ENCODE data around the gene KRTAP4-8. TPM values are rescaled to one million over a fixed set of nuclear protein-coding genes. Genes with fewer than 3 reads are reported as not detected.
"Not testable (repeated sequence)": the region's sequence is repeated elsewhere in the genome, so short reads cannot be mapped to it uniquely, and the experiment has no call there.

Gene KRTAP4-8
- total and polyA plus RNA-seq, 2 experiments from 2014 or later, result not detected

- no peaks in the 10 kb centered on the region for H3K36me3 ChIP-seq
- H3K27me3 ChIP-seq, result no peaks in the 10 kb centered on the region
- H3K27ac ChIP-seq, result no peak overlapping the region
- H3K4me1 ChIP-seq (ENCODE audit: low read depth), result no peaks in the 10 kb centered on the region
- no peak overlapping the region for H3K4me3 ChIP-seq
- TF ChIP-seq, protein P1, sequence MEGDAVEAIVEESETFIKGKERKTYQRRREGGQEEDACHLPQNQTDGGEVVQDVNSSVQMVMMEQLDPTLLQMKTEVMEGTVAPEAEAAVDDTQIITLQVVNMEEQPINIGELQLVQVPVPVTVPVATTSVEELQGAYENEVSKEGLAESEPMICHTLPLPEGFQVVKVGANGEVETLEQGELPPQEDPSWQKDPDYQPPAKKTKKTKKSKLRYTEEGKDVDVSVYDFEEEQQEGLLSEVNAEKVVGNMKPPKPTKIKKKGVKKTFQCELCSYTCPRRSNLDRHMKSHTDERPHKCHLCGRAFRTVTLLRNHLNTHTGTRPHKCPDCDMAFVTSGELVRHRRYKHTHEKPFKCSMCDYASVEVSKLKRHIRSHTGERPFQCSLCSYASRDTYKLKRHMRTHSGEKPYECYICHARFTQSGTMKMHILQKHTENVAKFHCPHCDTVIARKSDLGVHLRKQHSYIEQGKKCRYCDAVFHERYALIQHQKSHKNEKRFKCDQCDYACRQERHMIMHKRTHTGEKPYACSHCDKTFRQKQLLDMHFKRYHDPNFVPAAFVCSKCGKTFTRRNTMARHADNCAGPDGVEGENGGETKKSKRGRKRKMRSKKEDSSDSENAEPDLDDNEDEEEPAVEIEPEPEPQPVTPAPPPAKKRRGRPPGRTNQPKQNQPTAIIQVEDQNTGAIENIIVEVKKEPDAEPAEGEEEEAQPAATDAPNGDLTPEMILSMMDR (IDR thresholded peaks at IDR 0.05; ENCODE audit: low read depth, low read length), result no peak
- no peak for DNase-seq (ENCODE audit: low read depth in 1 of 2, low spot score in 1 of 2)
- no peaks in the 10 kb centered on the region for H3K9me3 ChIP-seq (ENCODE audit: low read depth)
These were observed 539 bp upstream of the KRTAP4-8 start for GRCh38 chr17:41098481-41098880.

DNA sequence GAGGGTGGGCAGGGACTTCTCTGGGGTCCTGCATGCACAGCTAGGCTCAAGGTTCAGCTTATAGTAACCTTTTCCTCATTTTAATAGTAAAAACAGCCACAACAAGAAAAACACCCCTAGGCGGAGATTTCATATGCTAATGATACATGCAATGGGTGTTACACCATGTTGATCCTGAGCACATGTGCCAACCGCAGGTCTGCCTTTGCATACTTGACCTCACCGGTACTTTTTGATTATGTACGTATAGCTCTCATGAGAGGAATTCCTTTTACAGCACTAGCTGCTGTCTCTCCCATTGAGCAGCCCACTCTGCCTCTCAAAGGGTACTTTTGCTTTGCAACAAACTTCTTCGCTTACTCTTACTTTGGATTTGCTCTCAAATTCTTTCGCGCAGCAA is 1.9 kb downstream of the KRTAP4-8 start:
- H3K27me3 ChIP-seq, result no peaks in the 10 kb centered on the region
- no peak overlapping the region for H3K27ac ChIP-seq
- no peaks in the 10 kb centered on the region for H3K9me3 ChIP-seq (ENCODE audit: low read depth)
- no peaks in the 10 kb centered on the region for H3K36me3 ChIP-seq
- H3K4me1 ChIP-seq (ENCODE audit: low read depth), result no peaks in the 10 kb centered on the region
- H3K4me3 ChIP-seq, result no peak overlapping the region
- no peak for DNase-seq (ENCODE audit: low read depth in 1 of 2, low spot score in 1 of 2)
- TF ChIP-seq, protein P1 (IDR thresholded peaks at IDR 0.05; ENCODE audit: low read depth, low read length), result no peak

DNA sequence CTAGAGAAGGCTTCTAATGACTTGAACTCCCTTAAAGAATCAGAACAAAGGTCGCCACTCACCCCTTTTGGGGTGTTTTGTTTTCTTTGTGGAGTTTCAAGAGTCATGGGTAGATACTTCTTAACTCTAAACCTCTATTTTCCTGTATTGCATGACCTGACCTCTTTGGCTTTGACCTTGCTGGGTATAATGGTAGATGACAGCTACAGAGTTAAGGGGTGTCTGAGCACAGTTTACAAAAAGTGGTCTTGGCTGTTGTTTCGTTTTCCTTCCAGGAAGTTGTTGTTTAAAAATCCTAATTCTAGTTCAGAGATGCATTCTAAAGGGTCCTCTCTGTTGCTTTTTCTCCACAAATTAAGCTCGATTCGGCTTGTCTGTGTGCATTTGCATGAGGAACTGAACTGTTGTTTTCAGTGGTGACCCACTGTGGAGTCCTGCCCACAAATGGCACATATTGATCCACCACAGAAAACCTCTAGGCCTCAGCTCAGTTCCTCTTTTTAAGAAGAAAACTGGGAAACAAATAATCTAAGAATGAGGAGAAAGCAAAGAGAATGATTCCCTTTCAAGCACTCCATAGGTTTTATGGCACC is 9.1 kb downstream of the KRTAP4-8 start:
- H3K4me3 ChIP-seq; H3K27ac ChIP-seq; DNase-seq (ENCODE audit: low read depth in 1 of 2, low spot score in 1 of 2); H3K4me1 ChIP-seq (ENCODE audit: low read depth); H3K36me3 ChIP-seq; H3K9me3 ChIP-seq (ENCODE audit: low read depth); H3K27me3 ChIP-seq: not testable (repeated sequence)

DNA sequence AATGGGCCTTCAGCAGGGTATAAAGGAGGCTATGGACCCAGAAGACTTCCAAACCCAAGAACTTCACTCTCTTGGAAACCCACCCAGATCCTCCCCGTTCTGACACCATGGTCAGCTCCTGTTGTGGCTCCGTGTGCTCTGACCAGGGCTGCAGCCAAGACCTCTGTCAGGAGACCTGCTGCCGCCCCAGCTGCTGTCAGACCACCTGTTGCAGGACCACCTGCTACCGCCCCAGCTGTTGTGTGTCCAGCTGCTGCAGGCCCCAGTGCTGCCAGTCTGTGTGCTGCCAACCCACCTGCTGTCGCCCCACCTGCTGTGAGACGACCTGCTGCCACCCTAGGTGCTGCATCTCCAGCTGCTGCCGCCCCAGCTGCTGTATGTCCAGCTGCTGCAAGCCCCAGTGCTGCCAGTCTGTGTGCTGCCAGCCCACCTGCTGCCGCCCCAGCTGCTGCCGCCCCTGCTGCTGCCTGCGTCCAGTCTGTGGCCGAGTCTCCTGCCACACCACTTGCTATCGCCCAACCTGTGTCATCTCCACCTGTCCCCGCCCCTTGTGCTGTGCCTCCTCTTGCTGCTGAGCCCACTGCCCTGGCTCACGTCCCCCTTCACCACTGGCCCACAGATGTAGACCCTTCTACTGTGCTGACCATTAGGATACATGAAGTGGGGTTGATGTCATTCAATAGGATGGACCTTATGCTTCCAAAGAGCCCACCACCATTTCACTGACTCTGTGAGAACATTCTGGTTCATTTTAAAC is 13.7 kb downstream of the KRTAP4-8 start, which contains the start of gene KRTAP4-7:
KRTAP4-7 (plus strand) TSS at position 51 of the 757 bp plus-strand sequence; CDS start at position 108, 57 bp downstream.
- not testable (repeated sequence) for H3K27me3 ChIP-seq; DNase-seq (ENCODE audit: low read depth in 1 of 2, low spot score in 1 of 2); H3K4me3 ChIP-seq; H3K4me1 ChIP-seq (ENCODE audit: low read depth); H3K36me3 ChIP-seq; H3K9me3 ChIP-seq (ENCODE audit: low read depth); H3K27ac ChIP-seq

GRCh38 chr17:41083427-41083826 is 14.5 kb downstream of the KRTAP4-8 start:
- H3K36me3 ChIP-seq; H3K27ac ChIP-seq; DNase-seq (ENCODE audit: low read depth in 1 of 2, low spot score in 1 of 2); H3K4me3 ChIP-seq; H3K4me1 ChIP-seq (ENCODE audit: low read depth); H3K27me3 ChIP-seq; H3K9me3 ChIP-seq (ENCODE audit: low read depth): not testable (repeated sequence)

DNA sequence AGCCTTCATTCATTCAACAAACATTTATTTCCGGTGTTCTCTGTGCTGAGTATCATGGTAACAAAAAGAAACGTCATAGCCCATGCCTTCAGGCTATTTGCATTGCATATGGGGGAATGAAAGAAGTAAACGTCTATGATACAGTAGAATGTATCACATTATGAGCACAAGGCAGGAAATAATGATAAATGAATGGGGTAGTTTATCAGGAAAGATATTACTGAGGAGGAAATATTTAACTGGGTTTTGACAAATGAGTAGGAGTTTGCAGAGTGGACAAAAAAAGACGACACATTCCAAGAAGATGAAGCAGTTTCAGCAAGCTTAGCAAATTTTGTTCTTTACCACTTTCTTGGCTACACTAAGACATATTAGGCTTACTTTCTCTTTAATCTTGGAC is 15.3 kb downstream of the KRTAP4-8 start:
- Histone ChIP-seq H3K4me3 (no peak overlapping the region), H3K36me3 (no peaks in the 10 kb centered on the region), H3K27ac (no peak overlapping the region), H3K4me1 (ENCODE audit: low read depth) (no peaks in the 10 kb centered on the region), H3K9me3 (ENCODE audit: low read depth) (peaks cover 3% of the 10 kb centered on the region), H3K27me3 (no peaks in the 10 kb centered on the region)
- no peak for DNase-seq (ENCODE audit: low read depth in 1 of 2, low spot score in 1 of 2)
- TF ChIP-seq, protein P1 (IDR thresholded peaks at IDR 0.05; ENCODE audit: low read depth, low read length), result no peak

DNA sequence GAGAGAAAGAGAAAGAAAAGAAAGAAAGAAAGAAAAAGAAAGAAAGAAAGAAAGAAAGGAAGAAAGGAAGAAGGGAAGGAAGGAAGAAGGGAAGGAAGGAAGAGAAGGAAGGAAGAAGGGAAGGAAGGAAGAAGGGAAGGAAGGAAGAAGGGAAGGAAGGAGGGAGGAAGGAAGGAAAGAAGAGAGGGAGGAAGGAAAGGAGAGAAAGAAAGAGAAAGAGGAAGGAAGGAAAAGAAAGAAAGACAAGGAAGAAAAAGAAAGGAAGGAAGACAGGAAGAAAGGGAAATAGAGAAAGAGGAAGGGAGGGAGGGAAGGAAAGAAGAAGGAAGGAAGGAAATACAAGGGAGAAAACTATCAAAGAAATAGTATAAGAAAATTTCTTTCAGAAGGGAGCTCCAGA is 21.2 kb downstream of the KRTAP4-8 start:
- Histone ChIP-seq H3K4me1 (ENCODE audit: low read depth) (no peaks in the 10 kb centered on the region), H3K9me3 (ENCODE audit: low read depth) (peaks cover 3% of the 10 kb centered on the region), H3K36me3 (no peaks in the 10 kb centered on the region), H3K27ac (no peak overlapping the region), H3K27me3 (peaks cover 3% of the 10 kb centered on the region), H3K4me3 (no peak overlapping the region)
- no peak for DNase-seq (ENCODE audit: low read depth in 1 of 2, low spot score in 1 of 2)
- TF ChIP-seq, protein P1 (IDR thresholded peaks at IDR 0.05; ENCODE audit: low read depth, low read length), result no peak

All from cardiac muscle cell (in vitro differentiated cells and primary cell).